PC-9 (cell line): Measurements from ENCODE around the gene RETREG1. TPM values are rescaled to one million over a fixed set of nuclear protein-coding genes. Genes with fewer than 3 reads are reported as not detected.
A peak's percentile ranks its signal among the peaks of the same experiment; 100 is the strongest.

ENCODE experiments used
- BruUV-seq: library from RNA; stranded (reverse); fragments of 400-500 nt; replicated peaks from 2 replicates; lab custom pipeline; 2021; lab: Mats Ljungman, UMichigan
- CTCF ChIA-PET: fragments of 300-600 bp; sonication (Branson Sonifier 250); formaldehyde crosslinking; loops from one replicate; lab custom pipeline; 2022; ENCODE audit warnings: antibody characterized with exemption; lab: Charles Lee
- POLR2A ChIA-PET: fragments of 300-600 bp; sonication (Branson Sonifier 250); formaldehyde crosslinking; loops from one replicate; lab custom pipeline; 2022; ENCODE audit warnings: antibody characterized with exemption; ENCODE audit not compliant: unreplicated experiment; lab: Charles Lee
- DNase-seq, 2 experiments: peaks; one replicate each; pipeline versions ENCODE4 v3.0.0 to v3.0.0-alpha.2; 2015 to 2022; ENCODE audit warnings: mixed read lengths in 1 of 2
- H2AFZ ChIP-seq: fragments of 200-600 bp; sonication (generic); 2 replicates; pipeline ENCODE4 v1.8.1; 2017; ENCODE audit warnings: antibody characterized with exemption
- H3F3A ChIP-seq: fragments of 200-600 bp; sonication (generic); 2 replicates; pipeline ENCODE4 v1.8.1; 2017; ENCODE audit warnings: antibody characterized with exemption, mild to moderate bottlenecking, low read depth; ENCODE audit not compliant: insufficient read depth
- H3K27ac ChIP-seq: fragments of 200-600 bp; sonication (generic); 2 replicates; pipeline ENCODE4 v1.6.1; 2016; ENCODE audit warnings: mixed run types
- H3K27me3 ChIP-seq: fragments of 200-600 bp; sonication (generic); 2 replicates; pipeline ENCODE4 v1.6.1; 2016; ENCODE audit warnings: low read depth, mixed run types; ENCODE audit not compliant: insufficient read depth
- H3K36me3 ChIP-seq: fragments of 200-600 bp; sonication (generic); 2 replicates; pipeline ENCODE4 v1.6.1; 2016; ENCODE audit warnings: low read depth, mixed run types
- H3K4me1 ChIP-seq: fragments of 200-600 bp; sonication (generic); replicated peaks from 2 replicates; pipeline ENCODE4 v1.6.1; 2016; ENCODE audit warnings: mixed run types; ENCODE audit not compliant: insufficient read depth
- H3K4me2 ChIP-seq: fragments of 200-600 bp; sonication (generic); 2 replicates; pipeline ENCODE4 v1.6.1; 2017; ENCODE audit warnings: mixed run types
- H3K4me3 ChIP-seq: fragments of 200-600 bp; sonication (generic); 2 replicates; pipeline ENCODE4 v1.6.1; 2016; ENCODE audit warnings: mixed run types
- H3K79me2 ChIP-seq: fragments of 200-600 bp; sonication (generic); 2 replicates; pipeline ENCODE4 v1.6.1; 2017; ENCODE audit warnings: low read depth, mixed run types
- H3K9me2 ChIP-seq: fragments of 200-600 bp; sonication (generic); 2 replicates; pipeline ENCODE4 v1.8.1; 2017; ENCODE audit warnings: mild to moderate bottlenecking; ENCODE audit not compliant: insufficient read depth
- H3K9me3 ChIP-seq: fragments of 200-600 bp; sonication (generic); 2 replicates; pipeline ENCODE4 v1.8.1; 2016; ENCODE audit warnings: low read depth; ENCODE audit not compliant: insufficient read depth
- H4K20me1 ChIP-seq: fragments of 200-600 bp; sonication (generic); 2 replicates; pipeline ENCODE4 v1.8.1; 2017; ENCODE audit not compliant: insufficient read depth
- CTCF ChIP-seq: fragments of 200-600 bp; sonication (generic); conservative IDR thresholded peaks from 2 replicates; pipeline ENCODE4 v1.6.1; 2017; ENCODE audit warnings: mixed run types, antibody characterized with exemption, mild to moderate bottlenecking, moderate library complexity
- EZH2 ChIP-seq: fragments of 200-600 bp; sonication (generic); IDR thresholded peaks from 2 replicates; pipeline ENCODE4 v1.8.0; 2017; ENCODE audit warnings: antibody characterized with exemption, low read depth
- intact Hi-C: fragments of 100-400 bp; cut with micrococcal nuclease; formaldehyde crosslinking; loops from one replicate; pipeline ENCODE4 v1.10.0; 2022; ENCODE audit not compliant: unreplicated experiment
- total RNA-seq: library from RNA; stranded (reverse); gene quantifications from 2 replicates; pipeline ENCODE4 v1.2.3, GENCODE V29; 2021

Gene RETREG1
- total RNA-seq, 1 experiment from 2014 or later, result 9.7 TPM

GRCh38 chr5:16529306-16529705 lies 87.5 kb downstream of the RETREG1 start:
- Histone ChIP-seq H3K4me2 (no peak overlapping the region), H3K79me2 (no peaks in the 10 kb centered on the region), H3K36me3 (no peaks in the 10 kb centered on the region), H3K27ac (no peak overlapping the region), H3K4me1 (no peaks in the 10 kb centered on the region), H4K20me1 (no peaks in the 10 kb centered on the region), H3K4me3 (no peak overlapping the region), H3F3A (no peaks in the 10 kb centered on the region), H2AFZ (no peak overlapping the region), H3K9me3 (no peaks in the 10 kb centered on the region), H3K9me2 (no peaks in the 10 kb centered on the region), H3K27me3 (no peaks in the 10 kb centered on the region)
- intact Hi-C loops, result no loop called here
- ChIA-PET POLR2A (no interaction called here), CTCF (no interaction called here)
- DNase-seq, result no peak
- no peak for TF ChIP-seq CTCF
- BruUV-seq, result no TSS peak

- Histone ChIP-seq H4K20me1 (no peaks in the 10 kb centered on the region), H3K4me1 (no peaks in the 10 kb centered on the region), H3K27me3 (no peaks in the 10 kb centered on the region), H3K4me2 (no peak overlapping the region), H3K79me2 (no peaks in the 10 kb centered on the region), H3K9me3 (no peaks in the 10 kb centered on the region), H3K4me3 (no peak overlapping the region), H3K36me3 (no peaks in the 10 kb centered on the region), H2AFZ (no peak overlapping the region), H3K27ac (no peak overlapping the region), H3F3A (no peaks in the 10 kb centered on the region), H3K9me2 (no peaks in the 10 kb centered on the region)
- CTCF ChIA-PET, result no interaction called here
- no peak for TF ChIP-seq EZH2
- no peak for TF ChIP-seq CTCF
- intact Hi-C loops, result no loop called here
- DNase-seq, result peak in 1 of 2 experiments; percentile 42
- POLR2A ChIA-PET, result no interaction called here
- BruUV-seq, result no TSS peak
Measured at GRCh38 chr5:16528382-16529110, 88.3 kb downstream of the RETREG1 start.

GRCh38 chr5:16525651-16526050 lies 91.1 kb downstream of the RETREG1 start:
- Histone ChIP-seq H4K20me1 (no peaks in the 10 kb centered on the region), H3K9me2 (no peaks in the 10 kb centered on the region), H3K4me1 (no peaks in the 10 kb centered on the region), H2AFZ (no peak overlapping the region), H3K9me3 (no peaks in the 10 kb centered on the region), H3K79me2 (no peaks in the 10 kb centered on the region), H3K36me3 (no peaks in the 10 kb centered on the region), H3K27me3 (no peaks in the 10 kb centered on the region), H3K4me2 (no peak overlapping the region), H3K4me3 (no peak overlapping the region), H3K27ac (no peak overlapping the region), H3F3A (no peaks in the 10 kb centered on the region)
- ChIA-PET POLR2A (no interaction called here), CTCF (no interaction called here)
- TF ChIP-seq EZH2 (no peak), CTCF (no peak)
- intact Hi-C loops, result no loop called here
- no TSS peak for BruUV-seq
- DNase-seq, result no peak
